ENCODE results near the gene NAV2.

DNA sequence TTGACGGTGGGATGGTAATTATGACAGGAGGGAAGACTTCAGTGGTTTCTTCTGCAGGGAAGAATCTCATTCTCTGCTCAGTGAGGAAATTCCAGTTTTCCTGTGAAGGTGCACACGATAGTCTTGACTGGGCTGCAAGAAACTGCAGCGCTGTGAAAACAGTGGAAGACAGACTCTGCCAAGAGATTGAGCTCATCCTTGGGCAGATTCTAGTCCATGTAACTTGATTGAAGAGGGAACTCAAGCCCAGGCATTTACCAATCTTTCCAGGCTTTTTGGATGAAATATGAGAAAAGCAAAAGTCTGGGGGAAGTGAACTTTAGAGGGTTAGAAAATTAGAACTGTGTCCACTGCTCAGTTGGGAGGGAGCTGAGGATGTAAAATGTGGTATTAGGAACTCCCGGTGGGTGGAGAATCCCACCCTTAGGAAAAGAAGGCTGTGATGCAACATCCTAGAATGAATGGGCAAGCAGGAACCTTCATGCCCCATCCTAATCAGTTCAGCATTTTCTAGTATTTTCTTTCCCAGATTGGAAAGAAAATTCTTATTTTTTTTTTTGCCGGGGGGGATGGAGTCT is 235.0 kb downstream of the NAV2 start:
- TF ChIP-seq, protein P1, sequence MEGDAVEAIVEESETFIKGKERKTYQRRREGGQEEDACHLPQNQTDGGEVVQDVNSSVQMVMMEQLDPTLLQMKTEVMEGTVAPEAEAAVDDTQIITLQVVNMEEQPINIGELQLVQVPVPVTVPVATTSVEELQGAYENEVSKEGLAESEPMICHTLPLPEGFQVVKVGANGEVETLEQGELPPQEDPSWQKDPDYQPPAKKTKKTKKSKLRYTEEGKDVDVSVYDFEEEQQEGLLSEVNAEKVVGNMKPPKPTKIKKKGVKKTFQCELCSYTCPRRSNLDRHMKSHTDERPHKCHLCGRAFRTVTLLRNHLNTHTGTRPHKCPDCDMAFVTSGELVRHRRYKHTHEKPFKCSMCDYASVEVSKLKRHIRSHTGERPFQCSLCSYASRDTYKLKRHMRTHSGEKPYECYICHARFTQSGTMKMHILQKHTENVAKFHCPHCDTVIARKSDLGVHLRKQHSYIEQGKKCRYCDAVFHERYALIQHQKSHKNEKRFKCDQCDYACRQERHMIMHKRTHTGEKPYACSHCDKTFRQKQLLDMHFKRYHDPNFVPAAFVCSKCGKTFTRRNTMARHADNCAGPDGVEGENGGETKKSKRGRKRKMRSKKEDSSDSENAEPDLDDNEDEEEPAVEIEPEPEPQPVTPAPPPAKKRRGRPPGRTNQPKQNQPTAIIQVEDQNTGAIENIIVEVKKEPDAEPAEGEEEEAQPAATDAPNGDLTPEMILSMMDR (IDR thresholded peaks at IDR 0.05) = no peak
- no peak for TF ChIP-seq POLR2AphosphoS5 (IDR thresholded peaks at IDR 0.05; ENCODE audit: low read depth, low read length)
- TF ChIP-seq, protein P2, sequence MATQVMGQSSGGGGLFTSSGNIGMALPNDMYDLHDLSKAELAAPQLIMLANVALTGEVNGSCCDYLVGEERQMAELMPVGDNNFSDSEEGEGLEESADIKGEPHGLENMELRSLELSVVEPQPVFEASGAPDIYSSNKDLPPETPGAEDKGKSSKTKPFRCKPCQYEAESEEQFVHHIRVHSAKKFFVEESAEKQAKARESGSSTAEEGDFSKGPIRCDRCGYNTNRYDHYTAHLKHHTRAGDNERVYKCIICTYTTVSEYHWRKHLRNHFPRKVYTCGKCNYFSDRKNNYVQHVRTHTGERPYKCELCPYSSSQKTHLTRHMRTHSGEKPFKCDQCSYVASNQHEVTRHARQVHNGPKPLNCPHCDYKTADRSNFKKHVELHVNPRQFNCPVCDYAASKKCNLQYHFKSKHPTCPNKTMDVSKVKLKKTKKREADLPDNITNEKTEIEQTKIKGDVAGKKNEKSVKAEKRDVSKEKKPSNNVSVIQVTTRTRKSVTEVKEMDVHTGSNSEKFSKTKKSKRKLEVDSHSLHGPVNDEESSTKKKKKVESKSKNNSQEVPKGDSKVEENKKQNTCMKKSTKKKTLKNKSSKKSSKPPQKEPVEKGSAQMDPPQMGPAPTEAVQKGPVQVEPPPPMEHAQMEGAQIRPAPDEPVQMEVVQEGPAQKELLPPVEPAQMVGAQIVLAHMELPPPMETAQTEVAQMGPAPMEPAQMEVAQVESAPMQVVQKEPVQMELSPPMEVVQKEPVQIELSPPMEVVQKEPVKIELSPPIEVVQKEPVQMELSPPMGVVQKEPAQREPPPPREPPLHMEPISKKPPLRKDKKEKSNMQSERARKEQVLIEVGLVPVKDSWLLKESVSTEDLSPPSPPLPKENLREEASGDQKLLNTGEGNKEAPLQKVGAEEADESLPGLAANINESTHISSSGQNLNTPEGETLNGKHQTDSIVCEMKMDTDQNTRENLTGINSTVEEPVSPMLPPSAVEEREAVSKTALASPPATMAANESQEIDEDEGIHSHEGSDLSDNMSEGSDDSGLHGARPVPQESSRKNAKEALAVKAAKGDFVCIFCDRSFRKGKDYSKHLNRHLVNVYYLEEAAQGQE (IDR thresholded peaks at IDR 0.05; ENCODE audit: insufficient read depth in 1 of 2, low read depth in 2 of 2, low read length in 1 of 2) = no peak
